Astrocyte (in vitro differentiated cells and primary cell): ENCODE results near the gene CNTNAP4.

ENCODE experiments used
- CTCF ChIP-seq: IDR thresholded peaks from 2 replicates; pipeline ENCODE4 v1.5.1; 2011; ENCODE audit warnings: low read depth, mild to moderate bottlenecking, inconsistent platforms, low read length, moderate library complexity; ENCODE audit not compliant: insufficient read depth
- EZH2 ChIP-seq: IDR thresholded peaks from 2 replicates; pipeline ENCODE4 v1.6.1; 2012; ENCODE audit warnings: mild to moderate bottlenecking, low read length, inconsistent platforms; ENCODE audit not compliant: insufficient read depth

- TF ChIP-seq CTCF = no peak
- no peak for TF ChIP-seq EZH2
Observed at GRCh38 chr16:76532188-76532973, 255.2 kb downstream of the CNTNAP4 start.
